IMR-90 (cell line): ENCODE results near the gene NPHS1. TPM values are rescaled to one million over a fixed set of nuclear protein-coding genes. Genes with fewer than 3 reads are reported as not detected.

ENCODE experiments used
- BHLHE40 ChIP-seq: fragments of 150-350 bp; IDR thresholded peaks from 2 replicates; pipeline ENCODE4 v1.6.1; 2016; ENCODE audit warnings: mild to moderate bottlenecking, low read depth, low read length
- CEBPB ChIP-seq: IDR thresholded peaks from 2 replicates; pipeline ENCODE4 v1.6.1; 2012; ENCODE audit warnings: low read depth, low read length, improper control_type of control experiment
- CTCF ChIP-seq: conservative IDR thresholded peaks from 2 replicates; pipeline ENCODE4 v1.5.1; 2012; ENCODE audit warnings: mild to moderate bottlenecking, low read depth, low read length, improper control_type of control experiment
- ELK1 ChIP-seq: fragments of 150-350 bp; IDR thresholded peaks from 2 replicates; pipeline ENCODE4 v1.6.1; 2016; ENCODE audit warnings: low read depth, mild to moderate bottlenecking, low read length, moderate library complexity, borderline replicate concordance
- MAFK ChIP-seq: IDR thresholded peaks from 2 replicates; pipeline ENCODE4 v1.6.1; 2012; ENCODE audit warnings: low read depth, low read length, improper control_type of control experiment
- polyA plus RNA-seq, 3 experiments: library from polyadenylated mRNA; depleted of rRNA; stranded (reverse); fragments of >200 nt; gene quantifications; 2 replicates each; pipeline ENCODE4 v1.2.3, GENCODE V29; 2012; ENCODE audit warnings: low replicate concordance in 1 of 3
- total RNA-seq: library from RNA; depleted of rRNA; stranded (reverse); fragments of >200 nt; gene quantifications from 2 replicates; pipeline ENCODE4 v1.2.3, GENCODE V29; 2012

NPHS1 gene
- total and polyA plus RNA-seq, 2 of the 4 experiments (the other 2 are of a cell fraction), result not detected

- TF ChIP-seq CTCF (no peak), BHLHE40 (no peak), ELK1 (no peak), MAFK (no peak), CEBPB (no peak)
Measured at GRCh38 chr19:35788205-35788960, 63.9 kb downstream of the NPHS1 start (continued).
